ENCODE data around the gene PLGRKT.
A peak's percentile ranks its signal among the peaks of the same experiment; 100 is the strongest.
"Not testable (repeated sequence)": the region's sequence is repeated elsewhere in the genome, so short reads cannot be mapped to it uniquely, and the experiment has no call there.

Gene PLGRKT

DNA sequence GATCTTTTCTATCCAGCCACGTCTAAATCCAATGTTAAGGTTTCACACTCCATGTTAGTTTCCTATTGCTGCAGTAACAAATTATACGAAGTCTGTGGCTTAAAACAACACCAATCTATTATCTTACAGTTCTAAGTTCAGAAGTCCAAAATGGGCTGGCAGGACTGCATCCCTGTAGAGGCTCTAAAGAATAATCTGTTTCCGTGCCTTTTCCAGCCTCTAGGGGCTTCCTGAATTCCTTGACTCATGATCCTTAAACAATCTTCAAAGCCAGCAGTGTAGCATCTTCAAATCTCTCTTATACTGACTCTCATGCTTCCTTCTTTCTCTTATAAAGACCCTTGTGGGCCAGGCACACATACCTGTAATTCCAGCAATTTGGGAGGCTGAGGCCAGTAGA is 6.8 kb downstream of the PLGRKT start:
- DNase-seq (ENCODE audit: low read depth in 3 of 3) = no peak

DNA sequence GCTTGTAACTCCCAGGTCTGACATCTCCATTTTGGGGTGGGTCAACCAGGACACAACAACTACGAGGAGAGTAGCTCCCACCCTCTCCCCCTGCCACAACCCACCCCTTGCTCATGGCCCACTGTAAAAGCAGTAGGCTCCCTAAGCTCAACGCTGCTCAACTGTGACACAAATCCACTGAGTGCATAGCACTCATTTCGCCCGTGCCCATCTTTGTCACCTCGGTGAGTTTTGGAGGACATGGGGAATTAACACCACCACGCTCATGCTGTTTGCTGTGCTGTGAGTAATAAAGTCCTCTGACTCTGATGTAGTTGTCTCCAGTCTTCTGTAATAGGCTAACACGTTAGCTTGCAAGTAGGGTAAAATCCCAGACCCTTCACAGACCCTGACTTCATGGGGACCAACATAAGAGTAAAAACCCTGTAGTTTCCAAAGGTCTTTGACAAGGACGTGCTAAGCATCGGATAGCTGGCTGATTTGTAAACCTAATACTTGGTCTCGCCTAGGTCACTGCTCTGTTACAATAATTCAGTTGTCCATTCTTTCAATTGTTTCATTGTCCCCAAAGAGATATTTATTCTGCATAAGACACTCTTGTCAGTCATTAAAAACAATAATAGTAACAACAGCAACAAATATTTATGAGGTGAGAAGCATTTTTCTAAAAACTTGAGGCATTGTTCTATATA is 7.7 kb downstream of the PLGRKT start:
- DNase-seq (ENCODE audit: low read depth in 3 of 3) = no peak

DNA sequence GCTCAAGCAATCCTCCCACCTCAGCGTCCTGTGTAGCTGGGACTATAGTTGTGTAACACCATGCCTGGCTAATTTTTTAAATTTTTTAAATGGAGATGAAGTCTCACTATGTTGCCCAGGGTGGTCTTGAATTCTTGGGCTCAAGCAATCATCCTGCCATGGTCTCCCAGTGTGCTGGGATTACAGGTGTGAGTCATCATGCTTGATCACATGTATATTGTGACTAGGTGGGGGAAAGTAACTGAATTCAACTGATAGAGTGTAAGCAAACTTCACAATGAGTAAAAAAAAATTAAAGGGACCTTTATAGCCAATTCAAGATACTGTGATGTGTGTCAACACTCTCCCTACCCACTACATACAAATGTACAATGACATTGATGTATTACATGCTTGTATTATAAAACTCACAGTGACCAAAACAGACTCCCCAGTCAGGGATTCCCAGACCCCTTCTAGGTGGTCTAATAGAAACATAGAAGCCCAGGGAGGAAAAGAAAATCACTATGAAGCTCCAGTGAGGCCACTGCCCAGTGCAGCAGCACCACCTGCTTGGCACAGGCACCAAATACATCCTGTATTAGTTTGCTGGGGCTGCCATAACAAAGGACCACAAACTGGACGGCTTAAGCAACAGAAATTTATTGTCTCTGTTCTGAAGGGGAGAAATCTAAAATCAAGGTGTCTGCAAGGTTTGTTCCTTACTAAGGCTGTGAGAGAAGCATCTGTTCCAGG is 8.8 kb downstream of the PLGRKT start:
- DNase-seq (ENCODE audit: low read depth in 3 of 3) = no peak

DNA sequence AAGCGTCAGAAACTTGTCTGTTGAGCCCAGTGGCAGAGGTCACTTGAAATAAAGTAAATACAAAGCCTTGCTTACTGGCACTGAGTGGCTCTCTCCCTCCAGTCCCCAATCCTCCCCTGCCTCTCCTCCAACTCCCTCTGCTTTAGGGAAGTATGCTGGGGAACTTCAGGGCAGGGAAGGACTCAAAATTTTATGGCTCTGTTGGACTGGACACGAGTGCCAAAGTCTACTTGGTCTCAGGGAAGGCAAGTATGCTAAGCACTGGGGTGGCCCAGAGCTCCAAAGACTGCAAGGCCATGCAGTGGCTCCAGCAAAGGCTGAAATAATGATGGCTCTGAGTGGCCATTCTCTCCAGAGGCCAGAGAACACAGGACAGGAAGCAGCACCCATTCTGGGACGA is 9.6 kb downstream of the PLGRKT start:
- no peak for DNase-seq (ENCODE audit: low read depth in 3 of 3)

DNA sequence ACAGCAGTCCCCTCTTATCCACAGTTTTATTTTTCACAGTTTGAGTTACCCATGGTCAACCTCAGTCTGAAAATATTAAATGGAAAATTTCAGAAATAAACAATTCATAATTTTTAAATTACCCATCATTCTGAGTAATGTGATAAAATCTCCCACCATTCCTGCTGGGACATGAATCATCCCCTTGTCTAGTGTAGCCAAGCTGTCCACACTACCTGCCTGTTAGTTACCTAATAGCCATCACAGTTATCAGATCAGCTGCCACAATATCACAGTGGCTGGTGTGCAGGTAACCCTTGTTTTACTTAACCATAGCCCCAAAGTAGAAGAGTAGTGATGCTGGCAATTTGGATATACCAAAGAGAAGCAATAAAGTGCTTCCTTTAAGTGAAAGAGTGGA is 10.7 kb downstream of the PLGRKT start:
- no peak for DNase-seq (ENCODE audit: low read depth in 3 of 3)

DNA sequence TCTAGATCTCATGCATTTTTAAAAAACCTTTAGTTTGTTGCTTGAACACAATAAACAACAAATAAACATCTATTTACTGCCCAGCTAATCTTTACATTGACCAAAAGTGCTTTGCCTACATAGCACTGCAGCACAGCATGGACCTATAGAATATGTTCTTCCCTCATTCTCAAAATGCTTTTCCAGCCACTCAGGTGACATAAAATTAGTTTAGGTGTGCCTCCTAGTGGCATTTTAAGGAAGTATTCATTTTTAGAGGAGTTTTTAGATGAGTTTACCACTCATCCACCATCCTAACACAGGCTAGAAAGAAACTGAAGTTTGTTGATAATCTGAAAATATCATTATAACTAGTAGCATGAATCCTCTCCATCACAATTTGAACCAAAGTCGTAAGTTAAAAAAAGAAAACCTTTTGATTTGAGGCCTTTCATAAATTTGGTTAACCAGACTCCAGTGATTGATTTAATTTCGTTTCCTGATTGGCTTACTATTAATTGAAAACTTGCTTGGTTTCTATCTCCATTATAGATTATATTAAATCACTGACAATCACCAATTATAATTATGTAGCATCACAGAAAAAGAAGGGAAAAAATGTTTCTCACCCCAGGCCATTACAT is 12.6 kb downstream of the PLGRKT start:
- DNase-seq (ENCODE audit: low read depth in 3 of 3) = no peak

DNA sequence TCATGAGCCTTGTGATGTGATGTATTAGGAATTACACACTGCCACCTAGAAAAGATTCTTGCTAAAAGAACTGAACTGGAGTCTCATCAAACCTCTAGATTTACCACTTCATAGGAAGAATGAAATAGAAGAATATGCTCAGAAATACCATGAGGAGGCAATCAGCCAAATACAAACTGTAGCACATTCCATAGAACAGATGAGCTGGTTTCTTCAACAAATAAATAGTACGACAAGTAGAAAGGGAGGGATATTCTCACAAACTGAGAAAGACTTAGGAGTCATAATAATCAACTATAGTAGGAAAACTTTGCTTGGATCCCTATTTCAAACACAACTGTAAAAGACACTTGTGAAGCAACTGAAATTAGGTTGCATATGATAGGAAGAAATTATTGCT is 15.4 kb downstream of the PLGRKT start:
- DNase-seq (ENCODE audit: low read depth in 3 of 3) = no peak

DNA sequence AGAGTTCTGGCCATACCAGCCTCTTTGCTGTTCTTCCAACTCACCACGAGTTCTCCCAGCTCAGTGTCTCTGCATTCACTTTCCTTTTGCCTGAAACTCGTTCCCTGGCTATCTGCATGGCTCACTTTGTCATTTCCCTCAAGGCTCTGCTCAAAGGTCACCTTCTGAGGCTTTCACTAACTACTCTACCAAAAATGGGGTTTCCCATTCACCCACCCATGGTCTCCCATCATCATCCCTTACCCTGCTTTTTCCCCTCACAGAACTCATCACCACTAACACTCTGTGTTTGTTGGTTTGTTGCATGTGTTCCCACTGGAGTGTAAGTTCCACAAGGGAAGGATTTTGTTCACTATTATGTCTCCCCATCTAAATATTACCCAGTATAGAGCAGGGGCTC is 16.6 kb downstream of the PLGRKT start:
- no peak for DNase-seq (ENCODE audit: low read depth in 3 of 3)

DNA sequence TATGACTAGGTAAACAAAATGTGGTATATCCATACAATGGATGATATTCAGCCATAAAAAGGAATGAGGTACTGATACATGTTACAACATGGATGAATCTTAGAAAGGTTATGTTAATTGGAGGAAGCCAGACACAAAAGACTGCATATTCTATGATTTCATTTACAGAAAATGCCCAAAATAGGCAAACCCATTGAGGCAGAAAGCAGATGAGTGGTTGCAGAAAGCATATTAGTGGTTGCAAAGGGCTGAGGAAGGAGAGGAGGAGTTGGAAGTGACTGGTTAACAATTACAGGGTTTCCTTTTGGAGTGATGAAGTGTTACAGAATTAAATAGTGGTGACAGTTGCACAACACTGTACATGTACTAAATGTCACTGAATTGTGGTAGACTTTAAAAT is 17.7 kb downstream of the PLGRKT start:
- DNase-seq (ENCODE audit: low read depth in 3 of 3) = no peak

DNA sequence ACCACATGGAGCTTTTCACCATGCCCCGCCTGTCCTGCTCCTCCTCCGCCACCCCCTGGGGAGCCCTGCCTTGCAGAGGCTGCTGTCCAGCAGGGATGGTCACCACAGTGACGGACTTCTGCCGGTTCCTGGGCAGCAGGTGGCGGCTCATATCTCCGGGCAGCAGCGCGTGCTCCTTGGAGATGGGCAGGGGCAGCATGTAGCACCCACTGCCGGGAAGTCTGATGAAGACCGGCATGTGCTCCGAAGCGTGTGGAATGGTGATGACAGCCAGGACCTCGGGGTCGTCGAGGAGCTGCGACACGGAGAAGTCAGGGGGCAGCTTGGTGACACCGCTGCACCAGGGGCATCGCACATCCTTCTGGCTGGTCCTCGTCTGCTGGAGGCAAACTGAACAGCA is 19.2 kb downstream of the PLGRKT start:
- no peak for DNase-seq (ENCODE audit: low read depth in 3 of 3)

DNA sequence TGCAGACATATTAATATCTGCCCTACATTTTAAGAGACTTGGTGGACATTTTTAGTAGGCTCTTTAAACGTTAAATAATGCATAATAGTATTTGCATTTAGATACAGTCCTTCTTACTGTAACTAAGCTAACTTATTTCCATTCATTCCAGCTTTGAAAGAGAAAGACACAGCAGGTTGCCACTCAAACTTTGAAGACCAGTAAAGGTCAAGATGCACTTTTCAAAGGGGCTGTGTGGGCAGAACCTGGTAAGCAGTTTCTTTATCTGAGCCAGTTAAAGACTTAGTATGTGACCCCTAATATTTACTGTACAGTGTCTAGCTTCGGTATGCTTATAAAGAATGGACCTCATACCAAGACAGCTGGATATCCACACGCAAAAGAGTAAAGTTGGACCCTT is 20.8 kb downstream of the PLGRKT start:
- DNase-seq (ENCODE audit: low read depth in 3 of 3) = no peak

DNA sequence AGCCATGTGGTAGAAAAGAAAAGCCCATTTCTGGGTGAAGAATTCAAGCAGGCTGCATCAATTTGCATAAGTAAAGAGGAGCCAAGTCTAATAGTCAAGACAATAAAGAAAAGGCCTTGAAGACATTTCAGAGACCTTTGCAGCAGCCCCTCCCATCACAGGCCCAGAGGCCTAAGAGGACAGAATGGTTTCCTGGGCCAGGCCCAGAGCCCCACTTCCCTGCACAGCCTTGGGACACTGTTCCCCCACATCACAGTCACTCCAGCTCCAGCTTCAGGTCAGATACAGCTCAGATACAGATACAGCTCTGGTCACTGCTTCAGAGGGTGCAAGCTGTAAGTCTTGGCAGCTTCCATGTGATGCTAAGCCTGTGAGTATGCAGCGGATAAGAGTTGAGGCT is 29.1 kb downstream of the PLGRKT start:
- DNase-seq (ENCODE audit: low read depth in 3 of 3) = no peak

DNA sequence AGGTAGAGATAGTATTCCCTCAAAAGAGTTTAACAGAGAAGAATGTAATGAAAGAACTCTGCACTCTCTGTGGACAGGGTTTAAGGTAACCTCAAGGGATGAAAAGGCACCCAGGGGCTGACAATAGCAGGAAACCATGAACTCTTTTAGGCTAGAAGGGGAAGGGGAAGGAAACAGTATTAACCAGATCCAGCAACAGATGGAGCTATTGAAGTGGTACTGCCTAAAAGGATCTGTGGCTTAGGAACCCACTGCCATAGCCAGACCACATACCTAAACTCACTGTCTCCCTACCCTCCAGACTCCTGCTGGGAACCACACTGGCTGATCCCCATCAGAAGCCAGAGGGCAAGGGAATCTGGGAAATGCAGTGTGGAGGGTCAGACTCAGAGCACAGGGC is 35.5 kb downstream of the PLGRKT start:
- DNase-seq (ENCODE audit: low read depth in 3 of 3) = no peak

DNA sequence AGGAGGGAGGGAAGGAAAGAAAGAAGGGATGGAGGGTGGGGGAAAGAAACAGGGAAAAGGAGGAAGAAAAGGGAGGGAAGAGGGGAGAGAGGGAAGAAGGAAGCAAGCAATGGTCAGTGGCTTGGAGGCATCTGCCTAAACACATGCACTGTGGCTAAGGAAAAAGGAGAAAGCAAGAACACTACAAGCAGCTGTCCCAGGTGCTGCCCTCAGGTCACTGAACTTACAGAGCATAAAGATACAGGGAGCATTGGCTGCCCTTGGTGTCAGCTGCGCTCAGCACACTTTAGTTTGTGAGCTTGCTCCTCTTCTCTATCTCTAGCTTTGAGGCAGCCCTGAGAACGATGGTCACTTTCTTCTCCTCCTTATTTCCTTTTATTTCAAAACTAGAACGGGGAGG is 40.2 kb downstream of the PLGRKT start:
- not testable (repeated sequence) for DNase-seq (ENCODE audit: low read depth in 3 of 3)

DNA sequence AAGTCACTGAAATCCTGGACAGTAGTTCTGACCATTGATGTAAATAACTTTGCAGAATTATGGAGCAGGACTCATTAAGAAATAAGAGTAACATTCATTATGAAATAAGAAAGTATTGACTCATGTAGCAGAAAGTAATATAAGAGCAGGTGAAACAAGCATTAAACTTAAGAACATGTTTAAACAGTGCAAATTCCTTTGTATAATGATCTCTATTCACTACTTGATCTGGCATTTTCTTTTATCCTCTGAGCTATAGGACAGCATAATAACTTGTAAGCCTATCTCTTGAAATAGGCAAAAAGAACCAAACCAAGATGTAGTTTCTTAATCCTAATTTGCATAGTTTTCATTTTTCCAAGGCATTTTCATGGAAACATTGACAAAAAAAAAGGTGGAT is 42.3 kb downstream of the PLGRKT start:
- DNase-seq (ENCODE audit: low read depth in 3 of 3) = no peak

DNA sequence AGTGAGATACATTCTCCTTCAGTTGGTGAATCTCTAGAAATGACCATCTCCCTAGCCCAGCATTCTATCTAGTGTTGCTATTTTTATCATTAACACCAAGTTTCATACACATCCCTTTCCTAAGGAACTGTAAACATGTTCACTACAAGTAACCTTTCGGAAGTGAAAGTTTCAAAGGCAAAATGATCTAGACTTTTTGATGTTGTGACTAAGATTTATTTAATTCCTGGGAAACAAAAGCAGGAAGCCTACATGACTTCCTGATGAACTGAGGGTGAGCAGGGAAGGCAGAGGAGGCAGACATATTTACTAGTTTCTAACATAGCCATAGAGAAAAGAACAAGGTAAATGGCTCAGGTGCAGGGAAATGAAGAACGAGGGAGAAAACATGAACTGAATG is 43.7 kb downstream of the PLGRKT start:
- not testable (repeated sequence) for DNase-seq (ENCODE audit: low read depth in 3 of 3)

DNA sequence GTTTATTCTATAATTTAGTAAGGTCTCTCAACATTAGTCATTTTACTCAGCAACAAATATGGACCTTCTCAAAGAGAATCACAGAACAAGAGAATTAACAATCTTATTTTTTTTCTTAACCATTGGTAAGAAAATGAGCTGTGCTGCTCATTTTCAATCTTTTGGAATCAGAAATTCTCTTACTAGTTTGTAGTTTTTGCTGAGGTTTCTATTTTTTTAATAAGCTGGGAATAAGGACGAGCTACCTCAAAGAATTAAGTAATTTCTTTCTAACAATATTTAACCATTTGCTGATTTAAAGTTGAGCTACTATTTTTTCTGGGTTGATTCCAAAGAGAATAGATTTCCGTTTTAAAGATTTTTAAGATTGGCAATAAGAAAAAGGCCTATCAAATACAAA is 44.2 kb downstream of the PLGRKT start:
- DNase-seq (ENCODE audit: low read depth in 3 of 3) = no peak

DNA sequence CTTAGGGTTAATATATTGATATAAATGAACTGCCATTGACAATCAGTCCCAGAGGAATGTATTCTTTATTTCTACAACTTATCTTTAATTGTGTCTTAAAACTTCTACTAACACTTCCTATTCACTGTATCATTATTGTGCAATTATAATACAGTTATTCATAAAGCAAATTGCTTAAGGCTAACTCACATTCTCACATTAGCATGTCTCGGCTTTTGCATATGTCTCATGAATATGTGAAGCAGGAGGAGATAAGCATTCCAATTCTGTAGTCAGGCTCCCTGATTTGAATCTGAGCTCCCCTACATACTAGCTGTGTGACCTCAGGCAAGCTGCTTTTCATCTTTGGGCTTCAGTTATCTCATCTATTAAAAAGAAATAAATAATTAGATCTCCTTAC is 45.4 kb downstream of the PLGRKT start:
- DNase-seq (ENCODE audit: low read depth in 3 of 3) = no peak

DNA sequence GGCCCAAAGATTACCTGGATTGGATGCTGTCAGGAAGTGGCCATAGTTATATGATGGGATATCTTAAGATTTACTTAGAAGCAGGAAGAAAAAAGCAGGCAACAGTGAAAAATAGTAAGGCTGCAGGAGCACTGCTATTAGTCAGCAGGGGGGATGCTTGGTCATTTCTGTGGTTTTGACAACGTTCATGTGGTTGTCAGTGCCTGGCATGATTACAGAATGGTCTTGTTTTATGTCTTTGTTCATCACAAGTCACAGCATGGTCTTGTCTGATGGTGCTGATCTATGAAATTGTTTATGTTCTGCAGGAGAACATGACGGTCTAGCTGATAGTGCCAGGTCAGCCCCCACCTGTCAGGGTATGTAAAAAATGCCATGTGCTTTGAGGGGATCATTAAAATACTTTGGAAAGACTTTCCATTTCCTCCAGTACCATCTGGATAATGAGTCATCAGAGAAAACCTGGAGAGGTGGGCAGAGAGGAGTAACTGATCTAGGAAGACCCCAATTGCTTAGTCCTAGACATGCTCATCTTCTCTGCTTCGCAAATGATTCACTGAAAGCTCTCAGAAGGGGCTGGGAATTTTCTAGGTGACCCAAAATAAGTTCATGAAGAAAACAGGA is 48.5 kb downstream of the PLGRKT start:
- DNase-seq (ENCODE audit: low read depth in 3 of 3) = peak in 1 of 3 donors; percentile 27

DNA sequence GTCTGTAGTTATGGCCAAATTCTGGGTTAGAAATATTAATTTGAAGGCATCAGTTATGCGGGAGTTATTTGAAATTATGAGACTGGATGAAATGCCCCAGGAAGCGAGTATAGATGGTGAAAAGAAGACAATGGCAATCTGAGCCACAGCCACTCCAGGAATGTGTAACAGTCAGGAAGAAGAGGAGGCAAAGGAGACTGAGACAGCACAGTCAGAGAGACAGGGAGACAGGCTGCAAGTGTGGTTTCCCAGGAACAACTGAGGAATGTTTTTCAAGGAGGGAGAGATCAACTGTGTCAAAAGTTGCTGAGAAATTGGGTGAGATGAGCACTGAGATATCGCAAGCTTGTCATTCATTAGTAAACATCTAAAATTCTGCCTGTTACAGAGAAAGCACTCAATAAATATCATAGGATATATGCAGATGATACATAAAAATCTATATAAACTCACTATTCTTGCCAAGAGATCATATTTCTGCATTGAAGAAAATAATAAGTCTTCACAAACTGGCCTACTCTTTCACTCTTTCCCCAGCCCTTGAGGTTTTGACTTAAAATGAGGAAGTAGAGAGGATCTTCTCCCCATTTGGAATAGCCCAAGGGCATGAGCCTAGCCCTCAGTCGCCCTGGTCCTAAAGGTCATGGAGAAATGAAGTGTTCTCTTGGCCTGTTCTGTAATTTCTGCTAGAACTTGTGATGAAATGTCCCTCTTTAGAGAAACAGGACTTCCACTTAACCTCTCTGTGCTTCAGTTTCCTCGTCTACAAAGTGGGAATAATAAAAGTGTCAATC is 49.5 kb downstream of the PLGRKT start:
- DNase-seq (ENCODE audit: low read depth in 3 of 3) = no peak

DNA sequence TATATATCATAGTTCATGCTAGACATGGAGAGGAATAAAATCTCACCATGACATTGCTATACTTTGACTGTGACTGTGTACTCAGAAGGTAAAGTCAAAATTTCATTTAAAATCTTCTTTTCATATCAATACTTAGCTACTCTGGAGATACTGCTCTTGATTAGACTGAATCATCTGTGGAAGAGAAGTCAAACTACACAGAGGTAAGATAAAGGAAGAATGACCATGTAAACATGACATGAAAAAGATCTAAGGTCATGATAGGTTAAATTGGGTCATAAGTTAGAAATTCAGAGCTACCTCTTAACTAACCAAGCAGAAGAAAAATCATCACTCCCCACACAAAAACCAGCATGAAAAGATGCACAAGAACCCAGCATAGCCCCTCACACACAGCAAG is 53.3 kb downstream of the PLGRKT start:
- DNase-seq (ENCODE audit: low read depth in 3 of 3) = no peak

DNA sequence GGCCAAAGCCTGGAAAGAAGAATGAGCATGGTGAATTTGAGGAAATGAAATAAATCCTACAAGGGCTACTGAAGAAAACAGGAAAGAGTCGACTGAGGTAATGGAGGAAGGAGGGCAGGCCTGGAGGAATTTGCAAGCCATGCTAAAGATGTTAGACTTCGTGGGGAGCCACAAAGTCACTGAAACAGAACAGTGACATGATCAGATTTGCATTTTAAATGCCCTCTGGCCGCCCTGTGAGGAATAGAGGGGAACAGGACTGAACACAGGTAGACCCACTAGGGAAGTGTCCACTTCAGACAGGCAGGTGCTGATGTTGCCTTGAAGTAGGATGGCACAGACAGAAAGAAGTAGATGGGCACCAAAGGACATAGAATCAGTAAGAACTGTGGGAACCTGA is 55.2 kb downstream of the PLGRKT start:
- DNase-seq (ENCODE audit: low read depth in 3 of 3) = no peak
